HepG2 (cell line): Measurements from ENCODE around the gene ZC3H18. TPM values are rescaled to one million over a fixed set of nuclear protein-coding genes. Genes with fewer than 3 reads are reported as not detected.

ENCODE experiments used
- ADNP ChIP-seq: sonication (generic); formaldehyde crosslinking; IDR thresholded peaks from 2 replicates; pipeline ENCODE4 v1.4.0; 2020; ENCODE audit warnings: missing genetic modification reagents
- AHR ChIP-seq: IDR thresholded peaks from 2 replicates; pipeline ENCODE4 v1.6.1; 2018; ENCODE audit warnings: missing genetic modification reagents, missing compliant biosample characterization
- ATF1 ChIP-seq: IDR thresholded peaks from 2 replicates; pipeline ENCODE4 v1.6.1; 2016; ENCODE audit warnings: mild to moderate bottlenecking, control low read depth
- BHLHE40 ChIP-seq: IDR thresholded peaks from 2 replicates; pipeline ENCODE4 v1.6.1; 2011; ENCODE audit warnings: low read length, improper control_type of control experiment
- CREB1 ChIP-seq, 2 experiments: fragments of 450-650 bp in 1 of 2; IDR thresholded peaks; 2 replicates each; pipeline ENCODE4 v1.6.1; 2016 to 2017; ENCODE audit warnings: control low read depth in 1 of 2, mild to moderate bottlenecking in 1 of 2, missing compliant biosample characterization in 1 of 2, missing genetic modification characterization in 1 of 2
- FOXP1 ChIP-seq, 2 experiments: fragments of 450-650 bp in 1 of 2; IDR thresholded peaks; 2 replicates each; pipeline ENCODE4 v1.6.1; 2017 to 2018; ENCODE audit warnings: antibody characterized with exemption in 1 of 2
- GFI1 ChIP-seq: sonication (generic); formaldehyde crosslinking; IDR thresholded peaks from 2 replicates; pipeline ENCODE4 v1.5.0; 2020; ENCODE audit warnings: missing genetic modification reagents, mild to moderate bottlenecking, borderline replicate concordance
- KDM1A ChIP-seq: IDR thresholded peaks from 2 replicates; pipeline ENCODE4 v1.6.1; 2016; ENCODE audit warnings: missing compliant biosample characterization
- MXI1 ChIP-seq: IDR thresholded peaks from 3 replicates; pipeline ENCODE4 v1.6.1; 2012; ENCODE audit warnings: low read depth, low read length, inconsistent platforms, borderline replicate concordance
- NCOA5 ChIP-seq: sonication (generic); formaldehyde crosslinking; IDR thresholded peaks from 2 replicates; pipeline ENCODE4 v1.4.0; 2020; ENCODE audit warnings: missing genetic modification reagents
- PAWR ChIP-seq: sonication (generic); formaldehyde crosslinking; IDR thresholded peaks from 2 replicates; pipeline ENCODE4 v1.4.0; 2020; ENCODE audit warnings: missing genetic modification reagents, mild to moderate bottlenecking, borderline replicate concordance
- POLR2AphosphoS5 ChIP-seq: IDR thresholded peaks from 2 replicates; pipeline ENCODE4 v1.6.1; 2012; ENCODE audit warnings: low read depth, low read length
- POLR2G ChIP-seq: fragments of 200-400 bp; formaldehyde crosslinking; IDR thresholded peaks from 2 replicates; pipeline ENCODE4 v1.6.1; 2018; ENCODE audit warnings: mild to moderate bottlenecking, low read depth, low read length, moderate library complexity
- XRCC5 ChIP-seq: fragments of 200-400 bp; formaldehyde crosslinking; optimal IDR thresholded peaks from 2 replicates; pipeline ENCODE3; 2017; ENCODE audit warnings: mild to moderate bottlenecking, low read length
- YY1 ChIP-seq: IDR thresholded peaks from 2 replicates; pipeline ENCODE4 v1.6.1; 2011; ENCODE audit warnings: low read length, low read depth, moderate library complexity, mild to moderate bottlenecking; ENCODE audit not compliant: insufficient read depth, insufficient replicate concordance
- ZBTB38 ChIP-seq: sonication (generic); formaldehyde crosslinking; IDR thresholded peaks from 2 replicates; pipeline ENCODE4 v1.5.1; 2020; ENCODE audit warnings: mild to moderate bottlenecking, missing genetic modification reagents
- ZBTB8A ChIP-seq: sonication (generic); formaldehyde crosslinking; IDR thresholded peaks from 2 replicates; pipeline ENCODE4 v1.4.0; 2020; ENCODE audit warnings: mild to moderate bottlenecking, low read depth, missing genetic modification reagents, borderline replicate concordance
- ZFP90 ChIP-seq: sonication (generic); formaldehyde crosslinking; IDR thresholded peaks from 2 replicates; pipeline ENCODE4 v1.8.0; 2022; ENCODE audit warnings: missing genetic modification reagents, mild to moderate bottlenecking, inconsistent platforms, borderline replicate concordance
- ZNF101 ChIP-seq: sonication (generic); formaldehyde crosslinking; IDR thresholded peaks from 2 replicates; pipeline ENCODE4 v1.4.0; 2020; ENCODE audit warnings: mild to moderate bottlenecking, low read depth, missing genetic modification reagents, borderline replicate concordance
- ZNF20 ChIP-seq: sonication (generic); formaldehyde crosslinking; IDR thresholded peaks from 2 replicates; pipeline ENCODE4 v1.4.0; 2020; ENCODE audit warnings: mild to moderate bottlenecking, moderate library complexity, missing genetic modification reagents
- ZNF441 ChIP-seq: sonication (generic); formaldehyde crosslinking; IDR thresholded peaks from 2 replicates; pipeline ENCODE4 v1.7.0; 2021; ENCODE audit warnings: missing genetic modification reagents, borderline replicate concordance
- ZNF570 ChIP-seq: sonication (generic); formaldehyde crosslinking; IDR thresholded peaks from 2 replicates; pipeline ENCODE4 v1.4.0; 2020; ENCODE audit warnings: mild to moderate bottlenecking, missing genetic modification reagents, borderline replicate concordance
- ZNF768 ChIP-seq: sonication (generic); formaldehyde crosslinking; IDR thresholded peaks from 2 replicates; pipeline ENCODE4 v1.4.0; 2020; ENCODE audit warnings: missing genetic modification reagents
- polyA plus RNA-seq, 8 experiments: library from polyadenylated mRNA; depleted of rRNA in 3 of 8; stranded (reverse) in 7 of 8; unstranded in 1 of 8; fragments of >200 nt; fragmentation: Illumina TruSeq in 4 of 8; extraction: Trizol in 4 of 8; gene quantifications; 2 replicates each; pipeline versions ENCODE4 v1.2.1 to v1.2.3, GENCODE V29; 2011 to 2016; ENCODE audit warnings: low read depth in 4 of 8, missing spikeins in 1 of 8, mixed read lengths in 1 of 8; ENCODE audit not compliant: insufficient read depth in 1 of 8
- total RNA-seq, 5 experiments: library from RNA; depleted of rRNA; stranded (reverse); fragments of >200 nt; fragmentation: Illumina TruSeq; extraction: Trizol; gene quantifications; 2 replicates each; pipeline ENCODE4 v1.2.3, GENCODE V29; 2016; ENCODE audit warnings: low read depth in 1 of 5
- TF ChIP-seq, protein P1 (sequence below): sonication (generic); formaldehyde crosslinking; IDR thresholded peaks from 2 replicates; pipeline ENCODE4 v1.8.1; 2023; ENCODE audit warnings: mild to moderate bottlenecking, moderate library complexity, missing genetic modification reagents
- TF ChIP-seq, protein P2 (sequence below): sonication (generic); formaldehyde crosslinking; IDR thresholded peaks from 2 replicates; pipeline ENCODE4 v1.5.0; 2020; ENCODE audit warnings: mild to moderate bottlenecking, missing genetic modification reagents, borderline replicate concordance

The ZC3H18 gene
- total and polyA plus RNA-seq, 2 of the 13 experiments (the other 11 are each of a cell fraction or from before 2014, with no cell fraction given): 11.2 to 27.4 TPM

DNA sequence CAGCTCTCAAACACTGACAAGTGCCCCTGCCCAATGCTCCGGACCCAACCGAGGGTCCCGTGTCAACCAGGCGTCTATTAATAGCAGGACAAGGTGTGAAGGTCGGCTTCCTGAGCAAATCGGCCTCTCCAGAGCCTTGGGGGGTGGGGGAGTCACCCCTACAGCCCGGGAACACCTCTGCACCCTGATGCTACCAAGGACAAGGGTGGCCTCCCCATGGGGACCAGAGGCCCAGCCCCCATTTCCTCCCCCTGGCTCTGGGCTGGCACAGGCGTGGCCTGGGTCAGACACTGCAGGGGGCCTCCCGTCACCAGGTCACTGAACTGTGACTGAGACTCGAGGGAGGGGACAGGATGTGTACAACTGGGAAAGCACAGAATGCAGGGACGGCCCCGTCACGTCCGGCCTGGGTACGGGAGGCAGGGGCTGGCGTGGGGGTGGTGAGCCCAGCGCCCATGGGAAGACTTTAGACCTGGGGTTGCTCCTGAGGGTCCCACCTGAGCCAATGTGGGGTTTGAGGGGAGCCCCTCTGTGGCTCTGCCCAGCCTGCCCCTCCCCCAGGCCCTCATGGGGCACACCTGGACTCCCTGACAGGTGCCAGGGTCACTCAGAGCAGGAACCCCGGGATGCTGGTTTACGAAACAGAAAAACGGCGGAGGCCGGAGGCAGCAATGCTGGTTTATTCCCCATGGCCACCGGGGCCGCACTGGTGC lies 81.2 kb downstream of the ZC3H18 start (continued):
- no peak for TF ChIP-seq ZNF101 (CRISPR knock-in tag)
- TF ChIP-seq MXI1: peak; percentile 92
- TF ChIP-seq ZFP90 (CRISPR knock-in tag): peak; percentile 68; the same call in 1 of the 2 replicates
- TF ChIP-seq, protein P1, sequence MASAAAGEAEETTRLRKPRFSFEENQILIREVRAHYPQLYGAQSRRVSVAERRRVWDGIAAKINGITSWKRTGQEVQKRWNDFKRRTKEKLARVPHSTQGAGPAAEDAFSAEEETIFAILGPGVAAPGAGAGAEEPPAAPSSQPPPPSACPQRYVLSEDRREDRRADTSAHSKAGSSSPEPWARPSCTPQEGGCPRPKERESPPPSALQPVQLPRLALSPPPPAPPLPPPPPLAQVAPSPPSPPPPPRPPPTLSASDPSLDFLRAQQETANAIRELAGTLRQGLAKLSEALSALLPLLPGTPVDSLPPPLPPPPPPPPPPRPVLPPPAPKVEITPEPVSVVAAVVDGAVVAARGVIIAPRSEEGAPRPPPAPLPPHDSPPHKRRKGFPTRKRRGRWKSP (CRISPR knock-in tag): peak; percentile 94
- peak; percentile 66; the same call in 1 of the 2 replicates for TF ChIP-seq AHR (CRISPR knock-in tag)
- TF ChIP-seq NCOA5 (CRISPR knock-in tag): no peak
- TF ChIP-seq POLR2AphosphoS5: peak; percentile 68; the same call in 1 of the 2 replicates
- 0 out of 2 replicates have a peak, but pooled peaks have one; percentile 31 for TF ChIP-seq KDM1A
- TF ChIP-seq ATF1 (CRISPR knock-in tag): no peak; the same call in 1 of the 2 replicates
- TF ChIP-seq POLR2G: peak; percentile 78
- no peak for TF ChIP-seq ZNF570 (CRISPR knock-in tag)
- no peak for TF ChIP-seq YY1
- TF ChIP-seq CREB1 (IDR thresholded peaks at IDR 0.05): peak; percentile 88
- peak; percentile 94 for TF ChIP-seq CREB1 (CRISPR knock-in tag; IDR thresholded peaks at IDR 0.05)
- TF ChIP-seq ZBTB38 (CRISPR knock-in tag): peak; percentile 97
- TF ChIP-seq PAWR: no peak
- peak; percentile 55; the same call in 1 of the 2 replicates for TF ChIP-seq FOXP1 (IDR thresholded peaks at IDR 0.05)
- peak; percentile 86 for TF ChIP-seq FOXP1 (CRISPR knock-in tag; IDR thresholded peaks at IDR 0.05)
- TF ChIP-seq, protein P2, sequence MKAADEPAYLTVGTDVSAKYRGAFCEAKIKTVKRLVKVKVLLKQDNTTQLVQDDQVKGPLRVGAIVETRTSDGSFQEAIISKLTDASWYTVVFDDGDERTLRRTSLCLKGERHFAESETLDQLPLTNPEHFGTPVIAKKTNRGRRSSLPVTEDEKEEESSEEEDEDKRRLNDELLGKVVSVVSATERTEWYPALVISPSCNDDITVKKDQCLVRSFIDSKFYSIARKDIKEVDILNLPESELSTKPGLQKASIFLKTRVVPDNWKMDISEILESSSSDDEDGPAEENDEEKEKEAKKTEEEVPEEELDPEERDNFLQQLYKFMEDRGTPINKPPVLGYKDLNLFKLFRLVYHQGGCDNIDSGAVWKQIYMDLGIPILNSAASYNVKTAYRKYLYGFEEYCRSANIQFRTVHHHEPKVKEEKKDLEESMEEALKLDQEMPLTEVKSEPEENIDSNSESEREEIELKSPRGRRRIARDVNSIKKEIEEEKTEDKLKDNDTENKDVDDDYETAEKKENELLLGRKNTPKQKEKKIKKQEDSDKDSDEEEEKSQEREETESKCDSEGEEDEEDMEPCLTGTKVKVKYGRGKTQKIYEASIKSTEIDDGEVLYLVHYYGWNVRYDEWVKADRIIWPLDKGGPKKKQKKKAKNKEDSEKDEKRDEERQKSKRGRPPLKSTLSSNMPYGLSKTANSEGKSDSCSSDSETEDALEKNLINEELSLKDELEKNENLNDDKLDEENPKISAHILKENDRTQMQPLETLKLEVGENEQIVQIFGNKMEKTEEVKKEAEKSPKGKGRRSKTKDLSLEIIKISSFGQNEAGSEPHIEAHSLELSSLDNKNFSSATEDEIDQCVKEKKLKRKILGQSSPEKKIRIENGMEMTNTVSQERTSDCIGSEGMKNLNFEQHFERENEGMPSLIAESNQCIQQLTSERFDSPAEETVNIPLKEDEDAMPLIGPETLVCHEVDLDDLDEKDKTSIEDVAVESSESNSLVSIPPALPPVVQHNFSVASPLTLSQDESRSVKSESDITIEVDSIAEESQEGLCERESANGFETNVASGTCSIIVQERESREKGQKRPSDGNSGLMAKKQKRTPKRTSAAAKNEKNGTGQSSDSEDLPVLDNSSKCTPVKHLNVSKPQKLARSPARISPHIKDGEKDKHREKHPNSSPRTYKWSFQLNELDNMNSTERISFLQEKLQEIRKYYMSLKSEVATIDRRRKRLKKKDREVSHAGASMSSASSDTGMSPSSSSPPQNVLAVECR (CRISPR knock-in tag): peak; percentile 90
- no peak for TF ChIP-seq ZNF20 (CRISPR knock-in tag)
- no peak for TF ChIP-seq ADNP (CRISPR knock-in tag)
- TF ChIP-seq ZNF768: no peak
- TF ChIP-seq GFI1 (CRISPR knock-in tag): peak; percentile 78
- TF ChIP-seq BHLHE40: 0 out of 2 replicates have a peak, but pooled peaks have one; percentile 3
- TF ChIP-seq ZNF441: peak; percentile 87; the same call in 1 of the 2 replicates
- peak; percentile 92 for TF ChIP-seq XRCC5
- no peak for TF ChIP-seq ZBTB8A (CRISPR knock-in tag)
